BE2C (cell line): ENCODE data around the gene COG2.

ENCODE experiments used
- DNase-seq: peaks from one replicate; pipeline ENCODE4 v3.0.0-alpha.2; 2020
- H3K27me3 ChIP-seq: fragments of 250-450 bp; sonication (Bioruptor Pico); 2 replicates; pipeline ENCODE4 v1.5.1; 2020; ENCODE audit warnings: mild to moderate bottlenecking
- H3K36me3 ChIP-seq: fragments of 250-450 bp; sonication (Bioruptor Pico); 2 replicates; pipeline ENCODE4 v1.5.1; 2020; ENCODE audit warnings: mild to moderate bottlenecking
- H3K4me1 ChIP-seq: fragments of 250-450 bp; sonication (Bioruptor Pico); 2 replicates; pipeline ENCODE4 v1.5.1; 2020
- H3K4me3 ChIP-seq: 2 replicates; pipeline ENCODE4 v1.5.1; 2011; ENCODE audit warnings: low read depth, low read length
- H3K9me3 ChIP-seq: fragments of 250-450 bp; sonication (Bioruptor Pico); 2 replicates; pipeline ENCODE4 v1.5.1; 2020
- CTCF ChIP-seq: IDR thresholded peaks from 2 replicates; pipeline ENCODE4 v1.5.1; 2012; ENCODE audit warnings: mild to moderate bottlenecking, low read depth, low read length

The COG2 gene

GRCh38 chr1:230709619-230710542 lies 67.6 kb downstream of the COG2 start:
- no peaks in the 10 kb centered on the region for H3K4me1 ChIP-seq
- H3K27me3 ChIP-seq, result no peaks in the 10 kb centered on the region
- no peak for DNase-seq
- no peaks in the 10 kb centered on the region for H3K9me3 ChIP-seq
- TF ChIP-seq CTCF, result no peak
- no peak overlapping the region for H3K4me3 ChIP-seq
- no peaks in the 10 kb centered on the region for H3K36me3 ChIP-seq

DNA sequence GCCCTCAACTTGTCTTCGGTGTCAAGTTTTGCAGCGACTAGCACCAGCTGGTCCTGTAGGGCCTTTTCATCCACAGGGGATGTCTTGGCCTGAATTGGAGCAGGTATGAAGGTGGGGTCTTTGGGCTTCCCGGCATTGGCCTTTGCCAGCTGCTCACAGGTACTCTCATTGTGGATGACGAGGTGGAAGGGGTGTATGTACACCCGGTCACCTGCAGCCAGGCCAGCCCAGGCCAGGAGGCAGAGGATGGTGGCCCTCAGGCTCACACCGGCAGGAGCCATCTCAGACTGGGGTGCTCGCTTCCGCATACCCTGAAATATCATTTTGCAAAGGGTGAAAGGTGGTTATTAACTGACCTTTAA lies 68.2 kb downstream of the COG2 start:
- DNase-seq, result no peak
- Histone ChIP-seq H3K4me3 (no peak overlapping the region), H3K36me3 (no peaks in the 10 kb centered on the region), H3K4me1 (no peaks in the 10 kb centered on the region), H3K27me3 (no peaks in the 10 kb centered on the region), H3K9me3 (no peaks in the 10 kb centered on the region)
- TF ChIP-seq CTCF, result no peak

- peaks cover 1% of the 10 kb centered on the region for H3K9me3 ChIP-seq
- H3K4me1 ChIP-seq, result no peaks in the 10 kb centered on the region
- no peaks in the 10 kb centered on the region for H3K27me3 ChIP-seq
- no peak for TF ChIP-seq CTCF
- no peak overlapping the region for H3K4me3 ChIP-seq
- no peaks in the 10 kb centered on the region for H3K36me3 ChIP-seq
- DNase-seq, result no peak
Measured at GRCh38 chr1:230711245-230711644, 69.0 kb downstream of the COG2 start.

- H3K9me3 ChIP-seq, result peaks cover 4% of the 10 kb centered on the region
- H3K27me3 ChIP-seq, result no peaks in the 10 kb centered on the region
- TF ChIP-seq CTCF, result no peak
- H3K4me1 ChIP-seq, result no peaks in the 10 kb centered on the region
- H3K36me3 ChIP-seq, result no peaks in the 10 kb centered on the region
- H3K4me3 ChIP-seq, result no peak overlapping the region
- DNase-seq, result no peak
Measured at GRCh38 chr1:230712470-230712942, 70.2 kb downstream of the COG2 start.

GRCh38 chr1:230713138-230713537 lies 70.9 kb downstream of the COG2 start:
- peaks cover 4% of the 10 kb centered on the region for H3K9me3 ChIP-seq

More at GRCh38 chr1:230713138-230713537, 70.9 kb downstream of the COG2 start:
- no peaks in the 10 kb centered on the region for H3K36me3 ChIP-seq
- DNase-seq, result no peak
- H3K4me3 ChIP-seq, result no peak overlapping the region
- H3K27me3 ChIP-seq, result no peaks in the 10 kb centered on the region
- H3K4me1 ChIP-seq, result no peaks in the 10 kb centered on the region
- TF ChIP-seq CTCF, result no peak
